OCI-LY3 (cell line): Measurements from ENCODE around the gene SAMHD1.
"Not testable (repeated sequence)": the region's sequence is repeated elsewhere in the genome, so short reads cannot be mapped to it uniquely, and the experiment has no call there.

Source experiments
- H2AFZ ChIP-seq: fragments of 200-600, 300-600 bp; shearing (Covaris generic); 2 replicates; pipeline ENCODE4 v1.6.0; 2014; ENCODE audit warnings: antibody characterized with exemption, low read depth, low read length
- H3K27ac ChIP-seq: fragments of 200-600, 300-600 bp; sonication (generic); 2 replicates; pipeline ENCODE4 v1.5.1; 2014; ENCODE audit warnings: mild to moderate bottlenecking, low read length, moderate library complexity, mixed read lengths
- H3K27me3 ChIP-seq: fragments of 200-600, 300-600 bp; sonication (generic); 2 replicates; pipeline ENCODE4 v1.6.1; 2014; ENCODE audit warnings: low read depth, low read length, mixed read lengths
- H3K36me3 ChIP-seq: fragments of 200-600, 300-600 bp; sonication (generic); replicated peaks from 2 replicates; pipeline ENCODE3; 2014; ENCODE audit warnings: low read depth, low read length, mixed read lengths
- H3K4me1 ChIP-seq: fragments of 300-600, 200-600 bp; sonication (generic); 2 replicates; pipeline ENCODE4 v1.6.1; 2014; ENCODE audit warnings: low read length, mixed read lengths
- H3K4me2 ChIP-seq: fragments of 200-600, 300-600 bp; sonication (generic); 2 replicates; pipeline ENCODE4 v1.6.1; 2014; ENCODE audit warnings: low read length, mixed read lengths
- H3K4me3 ChIP-seq: fragments of 300-600, 200-600 bp; sonication (generic); 2 replicates; pipeline ENCODE4 v1.5.1; 2014; ENCODE audit warnings: antibody characterized with exemption, mild to moderate bottlenecking, low read length, moderate library complexity
- H3K79me2 ChIP-seq: fragments of 300-600, 200-600 bp; shearing (Covaris generic); 2 replicates; pipeline ENCODE4 v1.6.1; 2014; ENCODE audit warnings: mild to moderate bottlenecking, low read length, mixed read lengths
- H3K9ac ChIP-seq: fragments of 300-600, 200-600 bp; shearing (Covaris generic); 2 replicates; pipeline ENCODE4 v1.6.0; 2014; ENCODE audit warnings: mild to moderate bottlenecking, low read length, moderate library complexity
- H3K9me3 ChIP-seq: fragments of 200-600, 300-600 bp; shearing (Covaris generic); 2 replicates; pipeline ENCODE4 v1.6.1; 2014; ENCODE audit warnings: low read length, mixed read lengths; ENCODE audit not compliant: insufficient read depth
- H4K20me1 ChIP-seq: fragments of 200-600, 300-600 bp; sonication (generic); 2 replicates; pipeline ENCODE4 v1.6.1; 2016; ENCODE audit warnings: low read length, mixed read lengths; ENCODE audit not compliant: insufficient read depth
- EZH2phosphoT487 ChIP-seq: fragments of 200-600 bp; shearing (Covaris generic); IDR thresholded peaks from 2 replicates; pipeline ENCODE4 v1.6.1; 2018; ENCODE audit warnings: antibody characterized with exemption, mixed run types, low read depth
- TF ChIP-seq, protein P1 (sequence below): fragments of 200-600, 300-600 bp; sonication (generic); IDR thresholded peaks from 2 replicates; pipeline ENCODE4 v1.5.1; 2014; ENCODE audit warnings: antibody characterized with exemption, low read length, low read depth

The SAMHD1 gene

DNA sequence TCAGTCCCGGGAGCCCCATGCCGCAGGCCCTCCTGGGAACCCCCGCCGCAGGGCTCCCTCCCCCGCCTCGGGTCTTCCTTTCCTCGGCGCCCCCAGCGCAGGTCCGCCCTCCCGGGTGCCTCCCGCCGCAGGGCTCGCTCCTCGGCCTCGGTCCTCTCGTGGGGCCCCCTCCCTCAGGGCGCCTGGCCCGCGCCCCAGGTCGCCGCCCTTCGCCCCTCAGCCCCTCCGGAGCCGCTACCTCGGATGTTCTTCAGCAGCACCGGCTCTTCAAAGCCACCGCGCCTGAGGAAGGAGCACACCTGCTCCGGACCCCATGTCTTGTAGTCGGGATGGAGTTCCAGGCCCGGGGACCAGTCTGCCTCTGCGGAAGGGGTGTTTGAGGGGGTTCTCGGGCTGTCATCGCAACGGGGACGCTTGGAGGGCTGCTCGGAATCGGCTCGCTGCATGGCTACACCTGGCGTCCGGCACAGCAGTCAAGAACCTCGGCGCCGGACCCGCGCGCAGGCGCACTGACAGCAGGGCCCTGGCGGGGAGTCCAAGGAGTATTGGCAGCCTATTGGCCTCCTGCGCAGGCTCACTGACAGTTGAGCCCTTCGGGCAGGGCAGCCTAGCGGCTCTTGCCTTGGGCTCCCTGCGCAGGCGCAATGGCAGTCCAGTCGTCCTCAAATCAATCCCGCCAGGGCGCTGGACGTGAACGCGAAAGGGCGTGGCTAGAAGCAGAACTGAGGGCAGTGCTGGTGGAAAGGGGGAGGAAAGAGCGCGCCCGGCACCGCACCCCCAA lies at the start of gene SAMHD1:
Gene SAMHD1, minus strand, starts transcription at position 511 of the 781 bp plus-strand sequence. Its CDS starts 65 bp downstream, at position 446.
- Histone ChIP-seq H3K9ac (peak within 1 kb of the TSS; percentile 76), H2AFZ (peak within 1 kb of the TSS; percentile 96), H3K79me2 (peaks cover 22% of the 10 kb centered on the region), H3K4me2 (peak within 1 kb of the TSS; percentile 93), H3K4me1 (peaks cover 25% of the 10 kb centered on the region), H3K4me3 (peak within 1 kb of the TSS; percentile 86), H3K27me3 (no peaks in the 10 kb centered on the region), H4K20me1 (peaks cover 3% of the 10 kb centered on the region; the same call in 1 of the 2 replicates), H3K9me3 (no peaks in the 10 kb centered on the region), H3K27ac (peak within 1 kb of the TSS; percentile 63), H3K36me3 (peaks cover 3% of the 10 kb centered on the region)
- TF ChIP-seq, protein P1, sequence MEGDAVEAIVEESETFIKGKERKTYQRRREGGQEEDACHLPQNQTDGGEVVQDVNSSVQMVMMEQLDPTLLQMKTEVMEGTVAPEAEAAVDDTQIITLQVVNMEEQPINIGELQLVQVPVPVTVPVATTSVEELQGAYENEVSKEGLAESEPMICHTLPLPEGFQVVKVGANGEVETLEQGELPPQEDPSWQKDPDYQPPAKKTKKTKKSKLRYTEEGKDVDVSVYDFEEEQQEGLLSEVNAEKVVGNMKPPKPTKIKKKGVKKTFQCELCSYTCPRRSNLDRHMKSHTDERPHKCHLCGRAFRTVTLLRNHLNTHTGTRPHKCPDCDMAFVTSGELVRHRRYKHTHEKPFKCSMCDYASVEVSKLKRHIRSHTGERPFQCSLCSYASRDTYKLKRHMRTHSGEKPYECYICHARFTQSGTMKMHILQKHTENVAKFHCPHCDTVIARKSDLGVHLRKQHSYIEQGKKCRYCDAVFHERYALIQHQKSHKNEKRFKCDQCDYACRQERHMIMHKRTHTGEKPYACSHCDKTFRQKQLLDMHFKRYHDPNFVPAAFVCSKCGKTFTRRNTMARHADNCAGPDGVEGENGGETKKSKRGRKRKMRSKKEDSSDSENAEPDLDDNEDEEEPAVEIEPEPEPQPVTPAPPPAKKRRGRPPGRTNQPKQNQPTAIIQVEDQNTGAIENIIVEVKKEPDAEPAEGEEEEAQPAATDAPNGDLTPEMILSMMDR = no peak
- TF ChIP-seq EZH2phosphoT487 = no peak

DNA sequence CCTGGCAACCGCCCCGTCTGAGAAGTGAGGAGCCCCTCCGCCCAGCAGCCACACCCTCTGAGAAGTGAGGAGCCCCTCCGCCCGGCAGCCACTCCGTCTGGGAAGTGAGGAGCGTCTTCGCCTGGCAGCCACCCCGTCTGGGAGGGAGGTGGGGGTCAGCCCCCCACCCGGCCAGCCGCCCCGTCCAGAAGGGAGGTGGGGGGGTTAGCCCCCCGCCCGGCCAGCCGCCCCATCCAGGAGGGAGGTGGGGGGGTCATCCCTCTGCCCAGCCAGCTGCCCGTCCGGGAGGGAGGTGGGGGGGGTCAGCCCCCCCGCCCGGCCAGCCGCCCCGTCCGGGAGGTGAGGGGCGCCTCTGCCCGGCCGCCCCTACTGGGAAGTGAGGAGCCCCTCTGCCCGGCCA lies 48.7 kb upstream of the SAMHD1 start:
- H3K4me3 ChIP-seq, H3K9me3 ChIP-seq, H3K9ac ChIP-seq, H3K27ac ChIP-seq, H3K79me2 ChIP-seq, H4K20me1 ChIP-seq, H3K4me2 ChIP-seq, H3K27me3 ChIP-seq, H2AFZ ChIP-seq, H3K4me1 ChIP-seq: not testable (repeated sequence)
- peaks cover 46% of the 10 kb centered on the region for H3K36me3 ChIP-seq

- Histone ChIP-seq H3K9me3 (no peaks in the 10 kb centered on the region), H3K4me1 (no peaks in the 10 kb centered on the region), H4K20me1 (no peaks in the 10 kb centered on the region), H3K79me2 (no peaks in the 10 kb centered on the region), H3K36me3 (peaks cover 55% of the 10 kb centered on the region), H2AFZ (no peak overlapping the region), H3K27me3 (no peaks in the 10 kb centered on the region), H3K27ac (no peak overlapping the region), H3K4me3 (no peak overlapping the region), H3K9ac (no peak overlapping the region), H3K4me2 (no peak overlapping the region)
- TF ChIP-seq EZH2phosphoT487 = no peak
- TF ChIP-seq, protein P1 = no peak
These were observed 47.1 kb upstream of the SAMHD1 start for GRCh38 chr20:36998652-36999051.

DNA sequence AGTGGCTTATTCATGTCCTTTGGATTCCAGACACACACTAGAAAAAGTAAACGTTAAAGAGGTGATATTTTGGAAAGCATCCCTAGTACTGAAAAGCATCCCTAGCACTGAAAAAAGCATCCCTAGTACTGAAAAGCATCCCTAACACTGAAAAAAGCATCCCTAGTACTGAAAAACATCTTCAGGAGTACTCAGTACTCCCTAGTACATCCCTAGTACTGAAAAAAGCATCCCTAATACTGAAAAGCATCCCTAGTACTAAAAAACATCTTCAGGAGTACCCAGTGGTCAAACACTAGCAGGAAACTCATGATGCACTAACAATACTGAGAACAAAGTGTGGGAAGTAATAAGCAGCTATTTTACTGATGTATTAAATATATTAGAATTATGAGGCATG lies 45.6 kb upstream of the SAMHD1 start:
- Histone ChIP-seq H3K79me2 (no peaks in the 10 kb centered on the region), H4K20me1 (no peaks in the 10 kb centered on the region), H3K9ac (no peak overlapping the region), H3K4me2 (no peak overlapping the region), H2AFZ (no peak overlapping the region), H3K27me3 (no peaks in the 10 kb centered on the region), H3K4me1 (no peaks in the 10 kb centered on the region), H3K9me3 (no peaks in the 10 kb centered on the region), H3K36me3 (peaks cover 50% of the 10 kb centered on the region), H3K27ac (no peak overlapping the region), H3K4me3 (no peak overlapping the region)
- no peak for TF ChIP-seq EZH2phosphoT487
- TF ChIP-seq, protein P1 = no peak

GRCh38 chr20:36994221-36994620 lies 42.7 kb upstream of the SAMHD1 start:
- H4K20me1 ChIP-seq, H3K27me3 ChIP-seq, H3K9me3 ChIP-seq, H3K4me3 ChIP-seq, H3K9ac ChIP-seq, H3K27ac ChIP-seq, H2AFZ ChIP-seq, H3K4me2 ChIP-seq, H3K79me2 ChIP-seq, H3K4me1 ChIP-seq: not testable (repeated sequence)
- peaks cover 47% of the 10 kb centered on the region for H3K36me3 ChIP-seq
